IPS DF 6.9 (cell line): Measurements from ENCODE around the gene EFNA4.

Experiments used
- DNase-seq: peaks from one replicate; pipeline ENCODE4 v3.0.0-alpha.2; 2013; ENCODE audit warnings: low read depth, low spot score
- H3K27ac ChIP-seq: one replicate; pipeline ENCODE4 v1.5.1; 2013; ENCODE audit warnings: low read length, control low read depth
- H3K27me3 ChIP-seq: 2 replicates; pipeline ENCODE4 v1.6.1; 2013; ENCODE audit warnings: mild to moderate bottlenecking, low read length; ENCODE audit not compliant: control insufficient read depth, insufficient read depth
- H3K36me3 ChIP-seq: 2 replicates; pipeline ENCODE4 v1.6.1; 2013; ENCODE audit warnings: low read length; ENCODE audit not compliant: control insufficient read depth, insufficient read depth
- H3K4me1 ChIP-seq: 2 replicates; pipeline ENCODE4 v1.6.1; 2013; ENCODE audit warnings: low read length; ENCODE audit not compliant: control insufficient read depth, insufficient read depth
- H3K4me3 ChIP-seq: 2 replicates; pipeline ENCODE4 v1.5.1; 2013; ENCODE audit warnings: mild to moderate bottlenecking, low read length
- H3K9me3 ChIP-seq: 2 replicates; pipeline ENCODE4 v1.6.1; 2013; ENCODE audit warnings: low read length, inconsistent platforms; ENCODE audit not compliant: control insufficient read depth, insufficient read depth
- WGBS: extraction: QIAGEN DNeasy Blood & Tissue Kit; methylation state at CpG from one replicate; pipeline ENCODE4 v1.1.7; 2013; ENCODE audit warnings: mixed read lengths, missing lambda C conversion rate; ENCODE audit not compliant: insufficient read length, insufficient coverage; 5-methylcytosine and 5-hydroxymethylcytosine counted together

Gene EFNA4

DNA sequence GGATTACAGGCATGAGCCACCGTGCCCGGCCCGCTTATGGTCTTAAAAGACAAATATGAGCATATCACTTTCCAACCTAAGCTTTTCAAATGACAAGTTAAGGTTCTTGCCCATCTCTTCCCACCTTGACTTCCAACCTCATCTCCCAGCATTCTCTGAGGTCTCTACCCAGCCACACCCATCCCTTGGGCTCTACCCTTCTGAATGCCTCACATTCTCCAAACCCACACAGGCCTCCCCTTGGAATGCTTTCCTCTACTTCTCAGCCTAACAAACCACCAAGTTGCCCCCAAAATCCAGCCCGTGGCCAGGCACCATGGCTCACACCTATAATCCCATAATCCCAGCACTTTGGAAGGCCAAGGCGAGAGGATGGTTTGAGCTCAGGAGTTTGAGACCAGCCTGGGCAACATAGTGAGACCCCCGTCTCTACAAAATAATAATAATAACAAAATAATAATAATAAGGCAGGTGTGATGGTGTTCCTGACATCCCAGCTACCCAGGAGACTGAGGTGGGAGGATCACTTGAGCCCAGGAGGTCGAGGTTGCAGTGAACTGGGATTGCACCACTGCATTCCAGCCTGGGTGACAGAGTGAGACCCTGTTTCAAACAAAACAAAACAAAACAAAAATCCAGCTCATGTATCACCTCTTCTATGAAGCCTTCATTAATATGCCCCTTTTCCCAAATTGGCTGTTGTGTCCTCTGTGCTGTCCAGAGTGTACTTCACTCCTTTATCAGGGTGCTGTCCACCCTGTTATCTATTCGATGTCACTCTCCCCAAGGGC lies 41.2 kb upstream of the EFNA4 start:
- H3K36me3 ChIP-seq = no peaks in the 10 kb centered on the region
- no peak for DNase-seq

DNA sequence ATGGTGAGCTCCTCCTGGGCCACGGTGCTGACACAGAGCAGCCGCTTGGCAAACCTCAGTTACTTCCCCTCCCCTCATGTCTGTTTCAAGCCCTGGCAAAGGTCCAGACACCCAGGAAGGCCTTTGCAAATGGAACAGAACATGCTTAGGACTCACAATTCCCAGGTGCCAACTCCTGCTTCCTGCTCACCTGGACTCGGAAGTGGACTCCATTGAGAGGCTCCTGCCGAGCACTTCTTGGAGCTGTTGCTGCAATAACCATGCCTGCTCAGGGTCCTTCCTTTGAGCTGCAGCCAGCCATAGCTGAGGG lies 40.7 kb upstream of the EFNA4 start:
- DNase-seq = no peak
- H3K4me1 ChIP-seq = peaks cover 3% of the 10 kb centered on the region
- no peaks in the 10 kb centered on the region for H3K36me3 ChIP-seq
- H3K27me3 ChIP-seq = no peaks in the 10 kb centered on the region
- H3K4me3 ChIP-seq = no peak overlapping the region
- no peak overlapping the region for H3K27ac ChIP-seq
- no peaks in the 10 kb centered on the region for H3K9me3 ChIP-seq
- WGBS = no CpG with 5 or more reads among the region's 4 CpGs

More for the DNA sequence above, 41.2 kb upstream of the EFNA4 start:
- Histone ChIP-seq H3K27ac (no peak overlapping the region), H3K4me3 (no peak overlapping the region), H3K4me1 (peaks cover 4% of the 10 kb centered on the region), H3K9me3 (no peaks in the 10 kb centered on the region), H3K27me3 (no peaks in the 10 kb centered on the region)
- WGBS = no CpG with 5 or more reads among the region's 8 CpGs

DNA sequence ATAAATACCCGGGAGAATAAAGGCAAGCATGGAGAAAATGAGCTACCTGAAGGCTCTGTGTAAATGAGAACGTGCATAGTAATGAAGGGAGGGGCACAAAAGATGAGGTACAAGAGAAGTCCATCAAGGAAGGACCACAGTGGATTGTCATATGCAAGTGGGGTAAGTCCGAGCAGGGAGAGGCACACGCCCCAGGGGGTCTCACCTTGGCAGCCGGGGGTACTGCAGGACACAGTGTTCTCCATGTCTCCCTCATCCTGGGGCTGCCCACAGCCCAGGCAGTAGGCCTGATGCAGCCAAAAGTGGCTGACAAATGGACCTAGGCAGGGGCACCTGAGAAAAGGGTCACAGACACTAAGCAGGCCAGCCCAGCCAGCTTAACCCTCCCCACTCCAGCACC lies 39.9 kb upstream of the EFNA4 start:
- H3K36me3 ChIP-seq = no peaks in the 10 kb centered on the region
- no peak overlapping the region for H3K27ac ChIP-seq
- no peak overlapping the region for H3K4me3 ChIP-seq
- no peaks in the 10 kb centered on the region for H3K9me3 ChIP-seq
- no CpG with 5 or more reads among the region's 5 CpGs for WGBS
- no peak for DNase-seq
- H3K27me3 ChIP-seq = no peaks in the 10 kb centered on the region
- peaks cover 2% of the 10 kb centered on the region for H3K4me1 ChIP-seq

DNA sequence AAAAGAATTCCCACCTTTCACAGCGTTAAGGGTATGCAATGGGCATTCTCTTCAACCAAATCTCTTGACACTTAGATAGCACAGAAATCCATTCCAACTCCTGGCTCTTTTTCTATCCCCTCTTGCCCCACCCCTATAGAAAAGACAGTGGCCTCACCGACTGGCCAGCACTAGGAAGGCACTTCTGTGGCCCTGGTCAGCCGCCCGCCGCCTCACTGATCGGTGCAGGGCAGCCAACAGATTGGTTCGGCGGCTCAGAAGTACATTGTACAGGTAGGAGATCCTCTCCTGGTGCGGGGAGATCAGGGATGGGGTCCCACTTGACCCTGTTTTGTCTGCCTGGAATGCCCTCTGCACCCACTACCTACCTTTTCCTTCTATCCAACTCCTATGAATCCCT lies 39.2 kb upstream of the EFNA4 start:
- H3K4me3 ChIP-seq = no peak overlapping the region
- H3K27ac ChIP-seq = no peak overlapping the region
- WGBS = no CpG with 5 or more reads among the region's 9 CpGs
- DNase-seq = no peak
- H3K9me3 ChIP-seq = no peaks in the 10 kb centered on the region
- no peaks in the 10 kb centered on the region for H3K27me3 ChIP-seq
- H3K4me1 ChIP-seq = peaks cover 2% of the 10 kb centered on the region
- no peaks in the 10 kb centered on the region for H3K36me3 ChIP-seq

DNA sequence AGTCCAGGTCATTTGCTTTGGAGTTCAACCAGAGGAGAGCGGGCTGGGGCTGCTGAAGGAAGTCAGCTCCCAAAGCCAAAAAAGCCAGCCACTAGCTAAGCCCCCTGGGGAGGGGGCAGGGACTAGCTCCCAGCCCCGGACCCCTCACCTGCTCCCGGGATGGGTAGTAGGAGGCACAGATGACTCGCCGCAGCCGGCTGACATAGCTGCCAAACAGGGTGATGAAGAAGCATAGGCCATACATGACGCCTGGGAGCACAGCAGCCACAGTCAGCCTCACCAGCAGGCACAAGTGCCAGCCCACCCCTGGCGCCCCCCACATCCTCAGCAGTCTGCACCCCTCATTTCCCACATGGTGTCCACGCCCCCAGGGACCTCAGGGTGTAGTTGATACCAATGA lies 37.4 kb upstream of the EFNA4 start:
- H3K9me3 ChIP-seq = no peaks in the 10 kb centered on the region
- H3K4me1 ChIP-seq = peaks cover 2% of the 10 kb centered on the region
- H3K27me3 ChIP-seq = no peaks in the 10 kb centered on the region
- WGBS = no CpG with 5 or more reads among the region's 9 CpGs
- H3K36me3 ChIP-seq = no peaks in the 10 kb centered on the region
- H3K4me3 ChIP-seq = no peak overlapping the region
- no peak for DNase-seq
- no peak overlapping the region for H3K27ac ChIP-seq

DNA sequence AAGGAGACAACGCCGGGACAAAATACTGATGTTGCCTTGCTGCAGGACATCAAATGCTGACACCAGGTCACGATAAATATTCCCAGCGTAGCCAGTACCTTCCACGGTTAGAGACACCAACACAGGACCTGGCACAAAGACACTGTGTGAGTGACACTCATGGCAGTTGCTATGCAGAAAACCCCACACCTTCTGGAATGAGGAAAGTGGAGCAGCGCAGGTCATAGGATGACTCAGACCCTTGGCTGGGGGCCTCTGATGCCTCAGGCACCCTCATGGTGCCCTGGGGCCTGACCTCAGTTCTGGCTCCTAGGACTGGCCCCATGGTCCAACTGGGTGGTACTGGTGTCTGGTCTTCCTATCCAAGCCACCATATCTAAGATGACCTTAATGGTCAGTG lies 37.0 kb upstream of the EFNA4 start:
- Histone ChIP-seq H3K36me3 (no peaks in the 10 kb centered on the region), H3K27me3 (no peaks in the 10 kb centered on the region), H3K9me3 (no peaks in the 10 kb centered on the region), H3K4me3 (no peak overlapping the region), H3K27ac (no peak overlapping the region), H3K4me1 (peaks cover 2% of the 10 kb centered on the region)
- WGBS = no CpG with 5 or more reads among the region's 6 CpGs
- DNase-seq = no peak

DNA sequence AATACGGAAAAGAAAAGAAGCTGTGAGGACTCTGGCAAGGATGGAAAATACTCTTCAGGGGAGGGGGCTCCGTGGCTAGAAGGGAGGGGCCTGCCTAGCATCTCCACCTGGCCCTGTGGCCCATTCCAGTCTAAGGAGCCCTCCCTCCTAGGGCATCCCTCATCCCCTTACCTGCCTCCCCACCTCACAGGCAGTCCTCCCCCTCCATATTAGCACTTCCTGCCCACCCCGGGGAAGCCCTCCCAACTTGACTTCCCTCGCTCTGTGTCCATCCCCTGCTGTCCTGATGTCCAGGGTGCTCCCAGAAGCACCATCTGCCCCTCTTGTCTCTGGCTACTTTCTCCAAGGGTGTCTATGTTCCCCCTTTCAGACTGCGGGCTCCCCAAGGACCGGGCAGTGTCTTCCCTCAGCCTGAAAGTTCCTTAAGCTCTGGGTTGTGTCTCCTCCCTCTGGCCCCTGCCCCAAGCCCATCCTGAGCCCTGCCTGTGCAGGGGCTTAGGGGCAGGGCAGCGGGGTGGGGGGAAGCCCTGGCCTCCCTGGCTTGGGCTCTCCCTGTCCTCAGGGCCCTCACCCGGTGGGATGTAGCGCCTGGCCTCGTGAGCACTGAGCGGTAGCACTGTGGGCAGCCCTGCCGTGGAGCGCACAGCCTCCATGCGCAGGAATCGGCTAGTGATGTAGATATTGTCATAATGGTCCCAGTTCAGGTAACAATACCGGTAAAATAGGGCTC lies 33.9 kb upstream of the EFNA4 start:
- no peaks in the 10 kb centered on the region for H3K36me3 ChIP-seq
- no peak overlapping the region for H3K4me3 ChIP-seq
- no peak overlapping the region for H3K27ac ChIP-seq
- no peak for DNase-seq
- H3K9me3 ChIP-seq = no peaks in the 10 kb centered on the region
- no CpG with 5 or more reads among the region's 16 CpGs for WGBS
- H3K27me3 ChIP-seq = no peaks in the 10 kb centered on the region
- H3K4me1 ChIP-seq = peaks cover 2% of the 10 kb centered on the region; the same call in 1 of the 2 replicates

DNA sequence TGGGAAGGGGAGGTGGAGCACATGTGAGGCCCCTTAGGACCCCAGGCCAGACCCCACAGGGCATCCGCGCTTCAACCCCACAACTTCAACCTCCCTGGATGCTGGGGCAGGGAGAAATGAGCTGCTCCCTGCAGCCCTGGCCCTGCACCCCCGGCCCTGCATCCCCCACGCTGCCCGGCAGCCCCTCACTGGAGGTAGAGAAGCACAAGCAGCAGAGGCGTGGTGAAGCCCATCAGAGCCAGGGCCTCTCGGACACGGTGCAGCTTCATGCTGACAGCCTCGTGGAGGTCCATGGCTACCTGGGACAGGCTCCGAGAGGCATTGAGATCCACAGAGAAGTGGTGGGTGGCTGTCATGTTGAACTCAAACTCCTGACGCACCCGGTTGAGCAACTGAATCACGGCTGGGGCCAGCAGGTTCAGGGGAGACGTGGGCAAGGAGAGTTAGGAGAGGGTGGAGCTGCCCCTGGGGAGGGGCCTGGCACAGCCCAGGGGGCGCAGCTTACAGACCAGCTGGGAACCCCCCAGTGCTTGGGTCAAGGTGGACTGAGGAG lies 33.2 kb upstream of the EFNA4 start:
- WGBS = no CpG with 5 or more reads among the region's 15 CpGs
- Histone ChIP-seq H3K4me3 (no peak overlapping the region), H3K4me1 (peaks cover 2% of the 10 kb centered on the region; the same call in 1 of the 2 replicates), H3K27ac (no peak overlapping the region), H3K9me3 (no peaks in the 10 kb centered on the region), H3K27me3 (no peaks in the 10 kb centered on the region), H3K36me3 (no peaks in the 10 kb centered on the region)
- DNase-seq = no peak

DNA sequence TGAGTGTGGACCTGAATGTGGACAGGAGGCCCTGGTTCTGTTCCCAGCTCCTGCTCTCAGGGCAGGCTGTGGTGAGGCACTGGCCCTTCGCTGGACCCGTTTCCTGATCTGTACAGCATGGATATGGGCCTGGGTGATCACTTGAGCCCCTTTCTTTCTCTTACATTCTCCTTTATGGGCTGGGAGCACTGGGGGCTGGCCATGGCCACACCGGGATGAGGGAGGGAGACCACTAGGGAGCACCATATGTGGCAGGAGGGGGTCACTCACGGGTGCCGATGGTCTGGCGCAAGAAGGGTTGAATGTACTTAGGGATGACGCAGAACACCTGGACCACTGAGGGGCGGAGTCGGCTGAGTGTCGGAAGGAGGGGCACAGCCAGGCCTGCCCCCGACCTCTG lies 32.6 kb upstream of the EFNA4 start:
- no CpG with 5 or more reads among the region's 11 CpGs for WGBS
- no peak overlapping the region for H3K4me3 ChIP-seq
- H3K36me3 ChIP-seq = no peaks in the 10 kb centered on the region
- no peaks in the 10 kb centered on the region for H3K9me3 ChIP-seq
- H3K27ac ChIP-seq = no peak overlapping the region
- peaks cover 2% of the 10 kb centered on the region; the same call in 1 of the 2 replicates for H3K4me1 ChIP-seq
- DNase-seq = no peak
- H3K27me3 ChIP-seq = no peaks in the 10 kb centered on the region

DNA sequence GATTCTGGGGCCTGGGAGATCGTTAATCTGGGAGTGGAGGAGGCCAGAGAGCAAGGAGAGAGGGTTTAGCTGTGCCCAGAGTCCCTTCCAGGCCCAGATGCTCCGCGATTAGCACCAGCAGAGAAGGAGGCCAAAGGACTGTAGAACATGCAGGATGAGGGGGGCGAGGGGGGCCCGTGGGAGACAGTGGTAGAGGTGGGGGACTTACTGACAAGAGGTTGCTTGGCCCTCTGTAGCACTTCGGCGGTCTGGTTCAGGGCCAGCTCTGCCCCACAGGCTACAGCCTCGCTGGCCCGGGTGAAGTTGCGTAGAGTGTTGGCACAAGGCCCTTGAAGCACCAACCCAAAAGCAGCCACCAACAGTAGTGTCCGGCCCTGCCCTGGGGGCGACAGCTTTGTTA lies 30.7 kb upstream of the EFNA4 start:
- no peak for DNase-seq
- Histone ChIP-seq H3K4me1 (no peaks in the 10 kb centered on the region), H3K27ac (no peak overlapping the region), H3K36me3 (no peaks in the 10 kb centered on the region), H3K4me3 (no peak overlapping the region), H3K27me3 (no peaks in the 10 kb centered on the region), H3K9me3 (no peaks in the 10 kb centered on the region)
- no CpG with 5 or more reads among the region's 12 CpGs for WGBS
